ENCODE data around the gene TSPAN13. TPM values are rescaled to one million over a fixed set of nuclear protein-coding genes. Genes with fewer than 3 reads are reported as not detected.

Gene TSPAN13
- total RNA-seq, 2 donors from 2014 or later, result 34.9 to 51.2 TPM

GRCh38 chr7:16810573-16810972, 57.0 kb downstream of the TSPAN13 start:
- Mint-ChIP-seq H3K4me1 (peaks cover 5% of the 10 kb centered on the region), H3K27ac (no peak overlapping the region), H3K27me3 (ENCODE audit: insufficient read depth) (no peaks in the 10 kb centered on the region), H3K4me3 (no peak overlapping the region), H3K9me3 (no peaks in the 10 kb centered on the region), H3K36me3 (ENCODE audit: low read depth) (no peaks in the 10 kb centered on the region)
- no peak overlapping the region for H3K9ac ChIP-seq (ENCODE audit: extremely low read depth, low read length, poor library complexity, severe bottlenecking)
- no peak for TF ChIP-seq CTCF (conservative IDR thresholded peaks at IDR 0.05)
- H3K27ac ChIP-seq (ENCODE audit: low read depth, low read length), result no peak overlapping the region
- H3K4me3 ChIP-seq (ENCODE audit: low read length), result no peak overlapping the region
- H3K9me3 ChIP-seq (ENCODE audit: control insufficient read depth, low read length), result no peaks in the 10 kb centered on the region
- WGBS, 2 experiments (ENCODE audit: insufficient coverage in 1 of 2, insufficient read length in 1 of 2), result 89 to 90% methylated on average over 5 of the region's 5 CpGs
- no peak for DNase-seq
- H3K4me1 ChIP-seq (ENCODE audit: control insufficient read depth, insufficient read depth, low read length), result no peaks in the 10 kb centered on the region
- H3K27me3 ChIP-seq (ENCODE audit: control insufficient read depth, insufficient read depth, low read length, poor library complexity, severe bottlenecking), result no peaks in the 10 kb centered on the region
- H3K36me3 ChIP-seq (ENCODE audit: control insufficient read depth, insufficient read depth, low read length), result no peaks in the 10 kb centered on the region

GRCh38 chr7:16811551-16811950, 58.0 kb downstream of the TSPAN13 start:
- no peak overlapping the region for H3K9ac ChIP-seq (ENCODE audit: extremely low read depth, low read length, poor library complexity, severe bottlenecking)
- peaks cover 3% of the 10 kb centered on the region for H3K4me1 Mint-ChIP-seq
- no peak for TF ChIP-seq CTCF (conservative IDR thresholded peaks at IDR 0.05)
- no peak overlapping the region for H3K27ac ChIP-seq (ENCODE audit: low read depth, low read length)
- no peak overlapping the region for H3K4me3 Mint-ChIP-seq
- H3K36me3 ChIP-seq (ENCODE audit: control insufficient read depth, insufficient read depth, low read length), result no peaks in the 10 kb centered on the region
- WGBS, 2 experiments (ENCODE audit: insufficient coverage in 1 of 2, insufficient read length in 1 of 2), result 92 to 100% methylated on average over 1 to 2 of the region's 2 CpGs
- H3K4me3 ChIP-seq (ENCODE audit: low read length), result no peak overlapping the region
- no peaks in the 10 kb centered on the region for H3K4me1 ChIP-seq (ENCODE audit: control insufficient read depth, insufficient read depth, low read length)
- no peak for DNase-seq
- no peak overlapping the region for H3K27ac Mint-ChIP-seq
- no peaks in the 10 kb centered on the region for H3K9me3 ChIP-seq (ENCODE audit: control insufficient read depth, low read length)
- H3K27me3 ChIP-seq (ENCODE audit: control insufficient read depth, insufficient read depth, low read length, poor library complexity, severe bottlenecking), result no peaks in the 10 kb centered on the region
- no peaks in the 10 kb centered on the region for H3K9me3 Mint-ChIP-seq
- H3K36me3 Mint-ChIP-seq (ENCODE audit: low read depth), result no peaks in the 10 kb centered on the region
- H3K27me3 Mint-ChIP-seq (ENCODE audit: insufficient read depth), result no peaks in the 10 kb centered on the region

DNA sequence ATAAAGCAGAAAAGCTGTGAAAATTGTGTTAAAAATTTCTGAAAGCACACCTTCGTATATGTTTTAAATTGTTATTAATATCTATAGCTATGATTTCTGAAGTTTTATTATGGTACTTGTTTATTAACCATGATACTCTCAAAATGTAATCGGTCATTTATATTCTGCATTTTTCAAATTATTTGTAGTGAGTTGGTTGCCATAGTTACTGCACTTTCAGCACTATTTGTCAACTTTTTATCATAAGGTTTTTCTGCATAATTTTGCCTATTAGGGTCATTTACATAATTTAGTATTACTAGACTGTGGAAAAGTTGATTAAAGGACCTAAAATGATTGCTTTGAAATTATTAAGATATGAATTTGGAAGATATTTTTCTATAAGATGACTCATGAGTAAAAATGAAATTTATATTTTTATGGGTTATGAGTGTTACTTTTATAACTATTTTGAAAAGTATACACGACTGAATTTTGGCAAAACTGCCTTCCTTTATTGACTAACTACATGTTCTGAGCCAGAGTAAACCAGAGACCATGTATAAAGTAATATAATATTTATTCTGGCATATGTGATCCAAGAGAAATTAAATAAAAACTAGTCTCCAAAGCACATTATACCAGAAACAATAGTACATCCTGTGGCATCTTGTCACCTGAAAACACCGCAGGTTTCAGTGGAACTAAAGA, 59.1 kb downstream of the TSPAN13 start:
- H3K4me1 Mint-ChIP-seq, result peaks cover 3% of the 10 kb centered on the region

More for the DNA sequence above, 59.1 kb downstream of the TSPAN13 start:
- Histone ChIP-seq H3K27me3 (ENCODE audit: control insufficient read depth, insufficient read depth, low read length, poor library complexity, severe bottlenecking) (no peaks in the 10 kb centered on the region), H3K4me3 (ENCODE audit: low read length) (no peak overlapping the region), H3K27ac (ENCODE audit: low read depth, low read length) (no peak overlapping the region), H3K9ac (ENCODE audit: extremely low read depth, low read length, poor library complexity, severe bottlenecking) (no peak overlapping the region), H3K4me1 (ENCODE audit: control insufficient read depth, insufficient read depth, low read length) (no peaks in the 10 kb centered on the region), H3K9me3 (ENCODE audit: control insufficient read depth, low read length) (no peaks in the 10 kb centered on the region), H3K36me3 (ENCODE audit: control insufficient read depth, insufficient read depth, low read length) (no peaks in the 10 kb centered on the region)
- TF ChIP-seq CTCF (conservative IDR thresholded peaks at IDR 0.05), result no peak
- H3K9me3 Mint-ChIP-seq, result no peaks in the 10 kb centered on the region
- 93 to 100% methylated on average over 1 to 4 of the region's 4 CpGs for WGBS, 2 experiments (ENCODE audit: insufficient coverage in 1 of 2, insufficient read length in 1 of 2)
- no peak for DNase-seq
- H3K27me3 Mint-ChIP-seq (ENCODE audit: insufficient read depth), result no peaks in the 10 kb centered on the region
- H3K4me3 Mint-ChIP-seq, result no peak overlapping the region
- no peaks in the 10 kb centered on the region for H3K36me3 Mint-ChIP-seq (ENCODE audit: low read depth)
- no peak overlapping the region for H3K27ac Mint-ChIP-seq
